ENCODE results near the gene SLC22A5.

DNA sequence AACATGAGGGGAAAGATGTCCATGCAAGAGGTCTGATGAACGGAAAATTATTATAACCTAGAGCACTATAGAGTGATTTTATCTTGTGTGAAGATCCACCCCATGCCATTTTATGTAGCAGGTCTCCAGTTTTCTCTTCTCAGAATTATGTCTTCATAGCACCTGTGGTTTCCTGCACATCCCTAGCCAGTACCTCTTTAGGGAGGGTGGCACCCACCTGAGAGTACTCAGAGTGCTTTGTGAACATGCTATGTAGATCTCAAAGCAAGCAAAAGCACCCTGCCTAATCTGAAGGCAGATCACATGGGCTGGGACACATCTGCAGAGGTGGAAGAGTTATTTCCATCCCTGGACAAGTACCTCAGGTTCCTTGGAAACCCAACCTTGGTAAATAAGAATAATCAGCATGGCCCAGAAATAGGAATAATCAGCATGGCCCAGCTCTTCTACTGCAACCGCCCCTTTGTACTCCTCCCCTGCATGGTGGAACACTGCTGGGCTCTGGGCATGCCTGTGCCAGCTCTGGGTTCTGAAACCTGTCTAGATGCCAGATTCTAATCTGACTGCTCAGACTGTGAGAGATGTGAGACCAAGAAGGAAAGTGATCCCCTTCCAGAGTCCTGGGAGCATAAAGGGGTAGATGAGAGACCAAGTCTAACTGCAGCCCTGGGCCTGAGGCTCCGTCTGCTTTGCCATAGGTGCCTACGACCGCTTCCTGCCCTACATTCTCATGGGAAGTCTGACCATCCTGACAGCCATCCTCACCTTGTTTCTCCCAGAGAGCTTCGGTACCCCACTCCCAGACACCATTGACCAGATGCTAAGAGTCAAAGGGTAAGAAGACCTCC is 23.7 kb downstream of the SLC22A5 start:
- TF ChIP-seq CTCF (IDR thresholded peaks at IDR 0.05; ENCODE audit: extremely low read depth in 1 of 2, insufficient read depth in 1 of 2, low read depth in 1 of 2, low read length in 2 of 2) (no peak), POLR2A (IDR thresholded peaks at IDR 0.05; ENCODE audit: low read depth, low read length) (no peak), MYC (IDR thresholded peaks at IDR 0.05; ENCODE audit: low read depth, low read length) (no peak), EZH2 (IDR thresholded peaks at IDR 0.05; ENCODE audit: borderline replicate concordance, low read depth, low read length, severe bottlenecking) (no peak), POLR2AphosphoS5 (IDR thresholded peaks at IDR 0.05; ENCODE audit: insufficient read depth, low read depth, low read length) (no peak), JUN (IDR thresholded peaks at IDR 0.05; ENCODE audit: borderline replicate concordance, insufficient read depth, insufficient read length, low read depth) (no peak), GATA2 (IDR thresholded peaks at IDR 0.05; ENCODE audit: insufficient read depth, insufficient read length, low read depth, low read length) (no peak), MAX (IDR thresholded peaks at IDR 0.05; ENCODE audit: insufficient read depth, insufficient read length) (no peak), FOS (IDR thresholded peaks at IDR 0.05; ENCODE audit: borderline replicate concordance, insufficient read depth, low read length) (no peak)
